ENCODE results near the gene PVR.

PVR gene

GRCh38 chr19:44672226-44672625 lies 28.5 kb downstream of the PVR start:
- H3K27me3 ChIP-seq (replicated peaks) = no peaks in the 10 kb centered on the region
- H3K36me3 ChIP-seq (replicated peaks) = no peaks in the 10 kb centered on the region
- in situ Hi-C loops (cut with HindIII; ENCODE audit: low pct_ligation_motif_present, low sequenced_read_pairs) = no loop called here
- DNase-seq = no peak
- TF ChIP-seq, protein P1, sequence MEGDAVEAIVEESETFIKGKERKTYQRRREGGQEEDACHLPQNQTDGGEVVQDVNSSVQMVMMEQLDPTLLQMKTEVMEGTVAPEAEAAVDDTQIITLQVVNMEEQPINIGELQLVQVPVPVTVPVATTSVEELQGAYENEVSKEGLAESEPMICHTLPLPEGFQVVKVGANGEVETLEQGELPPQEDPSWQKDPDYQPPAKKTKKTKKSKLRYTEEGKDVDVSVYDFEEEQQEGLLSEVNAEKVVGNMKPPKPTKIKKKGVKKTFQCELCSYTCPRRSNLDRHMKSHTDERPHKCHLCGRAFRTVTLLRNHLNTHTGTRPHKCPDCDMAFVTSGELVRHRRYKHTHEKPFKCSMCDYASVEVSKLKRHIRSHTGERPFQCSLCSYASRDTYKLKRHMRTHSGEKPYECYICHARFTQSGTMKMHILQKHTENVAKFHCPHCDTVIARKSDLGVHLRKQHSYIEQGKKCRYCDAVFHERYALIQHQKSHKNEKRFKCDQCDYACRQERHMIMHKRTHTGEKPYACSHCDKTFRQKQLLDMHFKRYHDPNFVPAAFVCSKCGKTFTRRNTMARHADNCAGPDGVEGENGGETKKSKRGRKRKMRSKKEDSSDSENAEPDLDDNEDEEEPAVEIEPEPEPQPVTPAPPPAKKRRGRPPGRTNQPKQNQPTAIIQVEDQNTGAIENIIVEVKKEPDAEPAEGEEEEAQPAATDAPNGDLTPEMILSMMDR (IDR thresholded peaks at IDR 0.05; ENCODE audit: low read depth, low read length, missing control alignments) = no peak
- H3K4me3 ChIP-seq (ENCODE audit: low read depth, low read length) = no peak overlapping the region
- H3K27ac ChIP-seq = no peak overlapping the region

DNA sequence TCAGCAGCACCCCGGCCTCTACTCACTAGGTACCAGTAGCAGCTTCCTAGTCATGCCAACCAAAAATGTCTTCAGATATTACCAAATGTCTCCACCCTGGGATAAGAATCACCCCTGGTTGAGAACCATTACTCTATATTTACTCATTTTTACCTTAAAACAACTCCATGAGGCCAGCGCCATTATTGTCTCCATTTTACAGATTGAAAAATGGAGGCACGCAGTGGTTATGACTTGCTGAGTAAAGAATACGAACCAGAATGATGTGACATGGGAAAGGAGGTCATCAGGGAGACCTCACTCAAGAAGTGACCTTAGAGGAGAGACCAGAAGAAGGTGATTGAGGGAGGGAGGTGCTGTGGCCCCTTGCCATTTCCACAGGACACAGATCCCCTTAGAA lies 29.8 kb downstream of the PVR start:
- TF ChIP-seq, protein P1 (IDR thresholded peaks at IDR 0.05; ENCODE audit: low read depth, low read length, missing control alignments) = no peak
- DNase-seq = no peak
- H3K27me3 ChIP-seq (replicated peaks) = no peaks in the 10 kb centered on the region
- no peak overlapping the region for H3K4me3 ChIP-seq (ENCODE audit: low read depth, low read length)
- in situ Hi-C loops (cut with HindIII; ENCODE audit: low pct_ligation_motif_present, low sequenced_read_pairs) = no loop called here
- H3K27ac ChIP-seq = no peak overlapping the region
- no peaks in the 10 kb centered on the region for H3K36me3 ChIP-seq (replicated peaks)

GRCh38 chr19:44675521-44675920 lies 31.8 kb downstream of the PVR start:
- no peaks in the 10 kb centered on the region for H3K27me3 ChIP-seq (replicated peaks)
- in situ Hi-C loops (cut with HindIII; ENCODE audit: low pct_ligation_motif_present, low sequenced_read_pairs) = no loop called here
- TF ChIP-seq, protein P1 (IDR thresholded peaks at IDR 0.05; ENCODE audit: low read depth, low read length, missing control alignments) = no peak
- DNase-seq = no peak
- H3K36me3 ChIP-seq (replicated peaks) = no peaks in the 10 kb centered on the region
- no peak overlapping the region for H3K4me3 ChIP-seq (ENCODE audit: low read depth, low read length)
- H3K27ac ChIP-seq = no peak overlapping the region

- in situ Hi-C loops (cut with HindIII; ENCODE audit: low pct_ligation_motif_present, low sequenced_read_pairs) = no loop called here
- TF ChIP-seq, protein P1 (IDR thresholded peaks at IDR 0.05; ENCODE audit: low read depth, low read length, missing control alignments) = no peak
- H3K27ac ChIP-seq = peak overlapping the region; percentile 6
- H3K4me3 ChIP-seq (ENCODE audit: low read depth, low read length) = no peak overlapping the region
- H3K27me3 ChIP-seq (replicated peaks) = no peaks in the 10 kb centered on the region
- peak; percentile 77 for DNase-seq
- H3K36me3 ChIP-seq (replicated peaks) = no peaks in the 10 kb centered on the region
Measured at GRCh38 chr19:44677019-44677811, 33.5 kb downstream of the PVR start.

DNA sequence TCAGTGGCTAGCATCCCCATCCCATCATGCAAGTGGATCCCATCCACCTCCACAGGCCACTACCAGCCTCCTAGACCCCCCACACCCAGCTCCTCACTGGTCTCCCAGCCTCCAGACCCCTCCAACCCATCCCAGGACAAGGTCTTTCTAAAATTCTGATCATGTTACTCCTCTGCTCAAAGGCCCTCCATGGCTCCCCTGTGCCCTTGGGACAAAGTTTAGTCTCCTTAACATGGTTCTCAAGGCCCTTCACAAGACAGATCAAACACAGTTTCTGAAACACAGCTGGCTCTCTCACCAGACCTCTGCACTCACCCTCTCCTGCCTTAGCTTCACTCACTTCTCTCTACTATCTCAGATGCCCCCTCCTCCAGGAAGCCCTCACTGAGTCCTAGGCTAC lies 36.8 kb downstream of the PVR start:
- no peak for DNase-seq
- TF ChIP-seq, protein P1 (IDR thresholded peaks at IDR 0.05; ENCODE audit: low read depth, low read length, missing control alignments) = no peak
- no peaks in the 10 kb centered on the region for H3K36me3 ChIP-seq (replicated peaks)
- no peaks in the 10 kb centered on the region for H3K27me3 ChIP-seq (replicated peaks)
- H3K4me3 ChIP-seq (ENCODE audit: low read depth, low read length) = no peak overlapping the region
- in situ Hi-C loops (cut with HindIII; ENCODE audit: low pct_ligation_motif_present, low sequenced_read_pairs) = no loop called here
- no peak overlapping the region for H3K27ac ChIP-seq

All from brain microvascular endothelial cell (primary cell).